ENCODE results near the gene FARP2. TPM values are rescaled to one million over a fixed set of nuclear protein-coding genes. Genes with fewer than 3 reads are reported as not detected.

The FARP2 gene
- total and polyA plus RNA-seq, 2 donors (not counting 1 experiment from before 2014, with no cell fraction given) = 28.2 to 41.0 TPM

DNA sequence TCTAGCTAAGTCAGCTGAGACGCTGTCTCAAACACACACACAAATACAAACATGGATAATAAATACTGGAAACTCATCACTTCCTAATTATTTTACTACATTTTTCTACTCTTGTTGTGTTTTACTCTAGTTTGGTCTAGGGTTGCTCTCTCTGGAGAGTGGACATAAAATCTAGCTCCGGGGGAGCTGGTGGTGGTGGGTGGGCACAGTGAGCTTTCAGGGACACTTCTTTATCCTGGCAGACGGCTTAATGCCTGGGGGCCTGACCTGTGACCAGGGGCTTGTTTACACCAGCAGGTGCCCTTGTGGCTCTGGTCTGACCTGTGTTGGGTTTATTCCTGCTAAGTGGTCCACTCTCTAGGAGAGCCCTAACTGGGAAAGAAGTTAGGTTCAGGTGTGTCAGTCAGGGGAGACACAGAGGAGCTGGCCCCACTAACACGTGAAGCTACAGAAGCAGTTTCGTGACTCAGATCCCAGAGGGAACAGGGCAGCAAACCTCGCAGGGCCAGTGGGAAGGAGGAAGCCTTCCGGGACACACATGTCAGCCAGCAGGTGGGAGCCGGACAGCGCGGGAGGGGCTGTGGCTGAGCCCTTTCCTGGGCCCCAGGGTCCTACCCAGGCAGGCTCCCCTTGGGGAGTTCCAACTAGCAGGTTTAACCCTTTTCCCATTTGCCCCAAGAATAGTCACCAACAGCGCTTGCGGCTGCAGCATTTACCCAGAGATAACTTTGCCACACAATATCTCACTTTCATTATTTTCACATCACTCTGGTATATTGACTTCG lies 180.0 kb downstream of the FARP2 start:
- Histone ChIP-seq H3K27me3 (ENCODE audit: control insufficient read depth, insufficient read depth, low read length) (peaks cover 3% of the 10 kb centered on the region), H4K20me1 (ENCODE audit: control insufficient read depth, extremely low read depth, insufficient read depth, low read length) (no peaks in the 10 kb centered on the region), H3K36me3 (ENCODE audit: control insufficient read depth, insufficient read depth, low read length) (no peaks in the 10 kb centered on the region), H3K9ac (ENCODE audit: insufficient read depth, low read length) (no peak overlapping the region), H3K4me3 (replicated peaks in 1 of 4; ENCODE audit: control extremely low read depth in 1 of 4, insufficient read depth in 1 of 4, low read depth in 3 of 4, low read length in 4 of 4) (no peak overlapping the region), H3K4me1 (ENCODE audit: control insufficient read depth, extremely low read depth, insufficient read depth, low read length) (peaks cover 2% of the 10 kb centered on the region), H3K27ac (ENCODE audit: insufficient read depth, low read length) (no peak overlapping the region), H3K79me2 (ENCODE audit: control insufficient read depth, insufficient read depth, low read length) (no peaks in the 10 kb centered on the region), H3K9me3 (ENCODE audit: control insufficient read depth, insufficient read depth, low read depth, low read length) (no peaks in the 10 kb centered on the region), H2AFZ (ENCODE audit: low read length) (no peak overlapping the region), H3K4me2 (ENCODE audit: extremely low read depth, insufficient read depth, low read length) (no peak overlapping the region)
- TF ChIP-seq EZH2 (IDR thresholded peaks at IDR 0.05; ENCODE audit: low read length, missing control alignments) (no peak), CTCF (conservative IDR thresholded peaks at IDR 0.05 in 1 of 2, IDR thresholded peaks at IDR 0.05 in 1 of 2; ENCODE audit: low read depth in 1 of 2, low read length in 2 of 2) (no peak)
- DNase-seq (ENCODE audit: low read depth in 2 of 2) = no peak

DNA sequence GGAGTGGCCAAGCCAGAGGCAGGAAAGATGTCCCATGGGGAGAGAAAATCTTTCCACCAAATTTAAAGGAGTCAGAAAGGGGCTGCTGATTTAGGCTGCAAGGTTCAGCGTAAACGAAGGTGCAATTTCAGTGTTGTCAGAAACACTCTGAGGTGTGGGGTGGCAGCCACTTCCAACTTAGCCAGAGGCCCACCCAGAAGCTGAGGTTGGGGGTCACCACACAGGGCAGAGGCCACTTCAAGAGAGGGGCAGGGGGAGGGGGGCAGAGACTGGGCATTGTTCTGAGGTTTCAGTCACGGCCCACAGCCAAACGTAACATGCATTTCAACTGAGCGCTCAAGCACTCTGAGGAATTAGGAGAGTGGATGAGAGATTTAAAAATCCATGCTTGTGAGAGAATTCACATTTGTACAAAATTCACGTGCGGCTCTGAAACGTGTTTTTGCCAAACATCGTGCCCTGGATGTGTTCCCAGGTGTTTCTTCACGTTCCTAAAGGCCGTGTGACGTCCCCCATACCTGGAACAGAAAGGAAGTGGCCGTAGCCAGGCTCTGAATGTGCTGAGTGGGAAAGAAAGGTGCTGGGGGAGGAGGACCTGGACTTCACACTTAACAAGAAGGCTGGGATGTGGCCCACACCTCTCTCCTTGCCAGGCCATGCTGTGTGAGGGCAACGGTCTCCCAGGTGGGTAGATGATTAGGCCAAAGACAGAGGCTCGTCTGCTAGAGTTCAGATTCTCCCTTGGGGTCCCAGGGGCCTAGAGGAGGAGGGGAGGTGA lies 182.9 kb downstream of the FARP2 start:
- H3K9ac ChIP-seq (ENCODE audit: insufficient read depth, low read length) = no peak overlapping the region
- TF ChIP-seq EZH2 (IDR thresholded peaks at IDR 0.05; ENCODE audit: low read length, missing control alignments) (no peak), CTCF (conservative IDR thresholded peaks at IDR 0.05 in 1 of 2, IDR thresholded peaks at IDR 0.05 in 1 of 2; ENCODE audit: low read depth in 1 of 2, low read length in 2 of 2) (no peak)
- H4K20me1 ChIP-seq (ENCODE audit: control insufficient read depth, extremely low read depth, insufficient read depth, low read length) = no peaks in the 10 kb centered on the region
- no peak overlapping the region for H3K4me3 ChIP-seq (replicated peaks in 1 of 4; ENCODE audit: control extremely low read depth in 1 of 4, insufficient read depth in 1 of 4, low read depth in 3 of 4, low read length in 4 of 4)
- no peaks in the 10 kb centered on the region for H3K27me3 ChIP-seq (ENCODE audit: control insufficient read depth, insufficient read depth, low read length)
- H3K79me2 ChIP-seq (ENCODE audit: control insufficient read depth, insufficient read depth, low read length) = no peaks in the 10 kb centered on the region
- H2AFZ ChIP-seq (ENCODE audit: low read length) = no peak overlapping the region
- no peak for DNase-seq (ENCODE audit: low read depth in 2 of 2)
- H3K36me3 ChIP-seq (ENCODE audit: control insufficient read depth, insufficient read depth, low read length) = no peaks in the 10 kb centered on the region
- H3K4me2 ChIP-seq (ENCODE audit: extremely low read depth, insufficient read depth, low read length) = no peak overlapping the region
- H3K27ac ChIP-seq (ENCODE audit: insufficient read depth, low read length) = no peak overlapping the region
- H3K9me3 ChIP-seq (ENCODE audit: control insufficient read depth, insufficient read depth, low read depth, low read length) = no peaks in the 10 kb centered on the region
- peaks cover 6% of the 10 kb centered on the region for H3K4me1 ChIP-seq (ENCODE audit: control insufficient read depth, extremely low read depth, insufficient read depth, low read length)

GRCh38 chr2:241539616-241540374 lies 183.7 kb downstream of the FARP2 start:
- Histone ChIP-seq H3K79me2 (ENCODE audit: control insufficient read depth, insufficient read depth, low read length) (no peaks in the 10 kb centered on the region), H3K4me2 (ENCODE audit: extremely low read depth, insufficient read depth, low read length) (no peak overlapping the region), H2AFZ (ENCODE audit: low read length) (no peak overlapping the region), H3K9ac (ENCODE audit: insufficient read depth, low read length) (no peak overlapping the region), H3K4me3 (replicated peaks in 1 of 4; ENCODE audit: control extremely low read depth in 1 of 4, insufficient read depth in 1 of 4, low read depth in 3 of 4, low read length in 4 of 4) (no peak overlapping the region), H4K20me1 (ENCODE audit: control insufficient read depth, extremely low read depth, insufficient read depth, low read length) (no peaks in the 10 kb centered on the region), H3K27ac (ENCODE audit: insufficient read depth, low read length) (no peak overlapping the region), H3K9me3 (ENCODE audit: control insufficient read depth, insufficient read depth, low read depth, low read length) (no peaks in the 10 kb centered on the region), H3K4me1 (ENCODE audit: control insufficient read depth, extremely low read depth, insufficient read depth, low read length) (peaks cover 6% of the 10 kb centered on the region), H3K27me3 (ENCODE audit: control insufficient read depth, insufficient read depth, low read length) (no peaks in the 10 kb centered on the region), H3K36me3 (ENCODE audit: control insufficient read depth, insufficient read depth, low read length) (no peaks in the 10 kb centered on the region)
- DNase-seq (ENCODE audit: low read depth in 2 of 2) = no peak
- no peak for TF ChIP-seq CTCF (conservative IDR thresholded peaks at IDR 0.05 in 1 of 2, IDR thresholded peaks at IDR 0.05 in 1 of 2; ENCODE audit: low read depth in 1 of 2, low read length in 2 of 2)
- TF ChIP-seq EZH2 (IDR thresholded peaks at IDR 0.05; ENCODE audit: low read length, missing control alignments) = no peak
